SK-N-DZ (cell line): Measurements from ENCODE around the gene CAP1.

Experiments used
- DNase-seq: peaks from one replicate; pipeline ENCODE4 v3.0.0-alpha.2; 2015; ENCODE audit warnings: low spot score

CAP1 gene

GRCh38 chr1:40058453-40059337 is 18.2 kb downstream of the CAP1 start:
- DNase-seq, result no peak

DNA sequence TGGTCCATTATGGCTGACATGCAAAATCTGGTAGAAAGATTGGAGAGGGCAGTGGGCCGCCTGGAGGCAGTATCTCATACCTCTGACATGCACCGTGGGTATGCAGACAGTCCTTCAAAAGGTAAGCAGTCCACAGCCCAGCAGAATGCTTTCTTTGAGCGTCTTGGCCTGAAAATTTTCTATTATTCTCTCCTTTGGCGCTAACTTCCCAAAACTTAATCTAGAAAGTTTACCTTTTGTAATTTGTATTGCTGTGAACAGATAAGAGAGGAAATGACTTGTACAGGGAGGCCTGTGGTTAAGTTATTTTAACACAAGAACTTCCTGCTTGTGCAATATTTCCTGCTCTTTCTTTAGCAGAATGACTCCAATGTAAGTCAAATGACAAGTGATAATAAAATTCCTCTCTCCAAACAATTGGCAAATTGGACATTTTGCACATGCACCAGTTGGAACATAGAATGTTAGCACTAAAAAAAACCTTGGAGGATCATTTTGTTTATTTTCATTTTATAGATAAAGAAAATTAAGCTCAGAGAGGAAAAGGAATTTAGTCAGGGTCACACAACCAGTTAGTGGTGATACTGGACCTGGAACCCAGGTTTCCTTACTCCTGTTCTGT is 18.9 kb downstream of the CAP1 start:
- DNase-seq, result no peak

- DNase-seq, result no peak
Observed at GRCh38 chr1:40059960-40060750, 19.6 kb downstream of the CAP1 start.

GRCh38 chr1:40064797-40065499 is 24.4 kb downstream of the CAP1 start:
- no peak for DNase-seq

GRCh38 chr1:40067023-40067422 is 26.5 kb downstream of the CAP1 start:
- DNase-seq, result no peak

GRCh38 chr1:40067851-40068250 is 27.3 kb downstream of the CAP1 start:
- DNase-seq, result no peak

- DNase-seq, result no peak
Observed at GRCh38 chr1:40072142-40072541, 31.6 kb downstream of the CAP1 start.

GRCh38 chr1:40073062-40073461 is 32.5 kb downstream of the CAP1 start:
- DNase-seq, result no peak

DNA sequence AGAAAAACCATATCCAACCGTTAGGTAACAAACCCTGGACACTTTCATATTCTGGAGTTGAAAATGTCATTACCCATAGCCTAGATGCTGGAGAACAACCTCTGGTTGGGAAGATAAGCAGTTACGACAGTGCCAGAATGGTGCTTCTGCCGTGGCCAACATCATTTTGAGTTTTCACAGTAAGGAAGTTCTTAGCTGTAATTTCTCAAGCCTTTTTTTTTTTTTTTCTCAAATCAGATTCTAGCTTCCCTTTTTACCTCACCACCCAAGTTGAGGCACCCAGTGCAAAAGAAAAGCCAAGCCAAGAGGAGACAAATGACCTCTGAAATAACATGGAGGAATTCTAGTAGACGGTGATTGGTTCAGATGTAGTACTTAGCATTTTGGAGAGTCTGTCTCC is 34.7 kb downstream of the CAP1 start:
- DNase-seq, result no peak

DNA sequence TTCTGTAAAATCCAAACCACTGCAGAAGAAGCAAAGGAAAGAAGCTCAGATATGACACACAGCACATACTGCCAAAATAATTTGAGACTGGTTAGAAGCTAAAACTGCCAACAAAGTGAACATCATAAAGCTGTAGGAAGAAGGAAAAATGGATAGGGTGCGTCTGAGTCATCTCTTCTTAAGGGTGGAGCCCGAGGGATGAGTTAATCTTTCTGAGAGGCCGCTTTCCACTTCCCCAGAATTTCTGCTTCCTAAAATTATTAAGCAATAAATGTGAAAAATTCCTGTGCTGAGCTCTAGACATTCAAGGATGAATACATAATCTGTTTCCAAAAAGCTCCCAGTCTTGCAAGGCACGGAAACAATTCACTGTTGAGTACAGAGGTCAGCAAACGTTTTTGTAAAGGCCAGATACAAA is 36.4 kb downstream of the CAP1 start:
- DNase-seq, result no peak

- DNase-seq, result peak; percentile 47
Observed at GRCh38 chr1:40078512-40079333, 38.2 kb downstream of the CAP1 start.

GRCh38 chr1:40079774-40080400 is 39.4 kb downstream of the CAP1 start:
- DNase-seq, result no peak

DNA sequence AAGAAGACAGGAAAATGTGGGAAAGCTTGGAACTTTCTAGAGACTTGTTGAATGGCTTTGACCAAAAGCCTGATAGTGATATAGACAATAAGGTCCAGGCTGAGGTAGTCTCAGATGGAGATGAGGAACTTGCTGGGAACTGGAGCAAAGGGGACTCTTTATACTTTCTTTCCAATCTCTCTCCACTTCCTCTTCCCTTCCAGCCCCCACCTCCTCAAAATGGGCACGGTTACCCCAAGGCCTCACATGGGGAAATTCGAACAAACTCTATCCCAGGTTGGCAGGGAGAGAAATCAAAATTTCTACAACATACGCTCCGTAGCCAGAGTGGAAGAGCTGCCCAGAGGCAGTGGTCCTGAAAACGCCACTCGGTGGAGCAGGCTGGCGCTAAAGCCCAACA is 41.3 kb downstream of the CAP1 start:
- DNase-seq, result no peak

GRCh38 chr1:40084750-40085149 is 44.2 kb downstream of the CAP1 start:
- DNase-seq, result peak; percentile 35

- no peak for DNase-seq
Observed at GRCh38 chr1:40090652-40091355, 50.3 kb downstream of the CAP1 start.

DNA sequence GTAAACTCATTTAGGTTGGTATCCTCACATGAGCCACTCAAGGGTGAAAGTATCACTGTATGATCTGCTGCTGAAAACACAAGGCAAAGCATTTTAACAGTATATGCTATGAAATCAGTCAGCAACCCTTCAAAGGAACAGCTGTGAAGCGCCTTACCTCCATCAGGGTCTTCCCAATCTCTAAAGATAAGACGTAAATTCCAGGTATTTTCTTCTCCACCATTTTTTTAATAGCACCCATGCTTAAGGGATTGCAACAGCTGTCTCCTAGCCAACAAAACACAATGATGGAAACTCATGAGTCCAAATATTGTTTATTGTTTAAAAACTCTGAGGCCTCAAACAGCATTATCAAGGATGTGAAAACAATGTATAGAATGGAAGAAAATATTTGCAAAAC is 51.7 kb downstream of the CAP1 start:
- DNase-seq, result no peak

DNA sequence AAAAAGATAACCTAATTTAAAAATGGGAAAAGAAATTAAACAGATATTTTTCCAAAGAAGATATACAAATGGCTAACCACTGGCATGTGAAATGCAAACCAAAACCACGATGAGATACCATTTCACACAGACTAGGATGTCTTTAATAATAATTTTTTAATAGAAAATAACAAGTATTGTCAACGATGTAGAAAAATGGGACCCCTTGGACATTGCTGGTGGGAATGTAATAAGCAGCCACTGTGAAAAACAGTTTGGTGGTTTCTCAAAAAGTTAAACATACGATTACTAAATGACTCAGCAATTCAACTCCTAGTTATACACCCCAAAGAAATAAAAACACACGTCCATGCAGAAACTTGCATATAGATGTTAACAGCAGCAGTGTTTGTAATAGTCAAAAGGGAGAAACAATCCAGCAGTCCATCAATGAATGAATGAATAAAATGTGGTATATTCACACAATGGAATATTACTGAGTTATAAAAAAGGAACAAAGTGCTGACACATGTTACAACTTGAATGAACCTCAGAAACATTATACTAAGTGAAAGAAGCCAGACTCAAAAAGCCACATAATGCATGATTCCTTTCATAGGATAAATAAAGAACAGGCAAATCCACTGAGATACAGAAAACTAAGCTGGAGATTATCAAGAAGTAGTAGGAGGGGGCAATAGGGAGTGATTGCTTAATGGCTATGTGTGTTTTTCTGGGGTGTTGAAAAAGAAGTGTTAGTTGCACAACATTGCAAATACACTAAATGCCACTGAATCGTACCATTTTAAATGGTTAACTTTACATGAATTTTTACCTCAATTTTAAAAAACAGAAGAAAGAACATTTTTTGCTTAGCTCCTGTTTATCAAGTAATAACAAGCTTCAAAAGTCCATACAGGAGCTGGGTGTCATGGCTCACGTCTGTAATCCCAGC is 52.4 kb downstream of the CAP1 start:
- DNase-seq, result no peak

DNA sequence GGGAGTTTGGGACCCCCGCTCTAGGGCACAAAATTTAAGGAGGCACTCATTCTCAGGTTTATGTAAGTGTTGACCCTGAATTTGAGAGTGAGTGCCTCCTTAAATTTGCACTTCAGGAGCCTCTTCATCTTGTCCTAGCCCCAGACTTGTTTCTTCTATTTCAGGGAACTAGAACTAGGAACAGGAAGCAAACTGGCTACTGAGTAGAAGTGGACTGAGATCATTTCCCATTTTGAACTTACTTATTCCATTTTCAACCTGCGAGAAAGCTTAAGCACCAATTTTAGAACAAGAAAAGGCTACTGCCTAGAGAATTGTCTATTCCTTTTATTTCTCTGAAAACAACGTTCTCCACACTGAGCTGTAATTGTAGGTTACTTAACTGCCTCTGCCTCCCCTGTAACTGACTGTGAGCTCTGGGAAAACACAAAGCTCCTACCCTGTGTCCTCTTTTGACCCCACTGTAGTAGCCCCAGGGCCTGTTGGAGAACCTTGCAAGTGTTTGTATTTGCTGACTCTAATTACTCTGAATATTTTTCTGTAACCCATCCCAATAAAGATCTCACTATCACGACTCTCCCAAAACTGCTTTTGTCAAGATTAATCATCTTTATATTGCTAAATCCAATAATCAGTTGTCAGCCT is 54.1 kb downstream of the CAP1 start:
- no peak for DNase-seq
